Erythroblast (primary cell): ENCODE data around the gene RXFP4.

Experiments
- GATA1 ChIP-seq: IDR thresholded peaks from 2 replicates; pipeline ENCODE4 v1.6.1; 2011; ENCODE audit warnings: low read depth, mild to moderate bottlenecking, control low read depth, low read length, moderate library complexity
- POLR2A ChIP-seq: IDR thresholded peaks from 2 replicates; pipeline ENCODE4 v1.6.1; 2011; ENCODE audit warnings: mild to moderate bottlenecking, low read length

GRCh38 chr1:155951753-155952504, 10.5 kb downstream of the RXFP4 start:
- TF ChIP-seq GATA1 (no peak), POLR2A (no peak)
